Activated CD8-positive, alpha-beta T cell treated with anti-CD3 and anti-CD28 coated beads, Interleukin-2, amount 10 ng/mL, durations not matched to agents 7 days and 5 days (primary cell): ENCODE measurements around the gene MUC5B. TPM values are rescaled to one million over a fixed set of nuclear protein-coding genes. Genes with fewer than 3 reads are reported as not detected.

Experiments
- ATAC-seq: fragments of 150-1000 bp; cut with Tn5 transposase; one replicate; pipeline ENCODE4 v1.10.0; 2021; ENCODE audit warnings: moderate library complexity
- CTCF ChIA-PET: fragments of 350-600 bp; sonication (Branson Sonifier 250); formaldehyde crosslinking; loops from one replicate; lab custom pipeline; 2021; ENCODE audit warnings: antibody characterized with exemption; lab: Charles Lee
- POLR2A ChIA-PET: fragments of 350-600 bp; sonication (Branson Sonifier 250); formaldehyde crosslinking; loops from one replicate; lab custom pipeline; 2021; ENCODE audit warnings: antibody characterized with exemption; lab: Charles Lee
- DNase-seq: peaks from one replicate; pipeline ENCODE4 v3.0.0-alpha.2; 2020
- H3K27ac Mint-ChIP-seq: one replicate; pipeline ENCODE4 v1.8.0; 2021; ENCODE audit warnings: mild to moderate bottlenecking, mixed read lengths
- H3K27me3 Mint-ChIP-seq: one replicate; pipeline ENCODE4 v1.8.0; 2021; ENCODE audit warnings: low read depth, mixed read lengths
- H3K36me3 Mint-ChIP-seq: one replicate; pipeline ENCODE4 v1.8.0; 2021; ENCODE audit warnings: low read depth, mixed read lengths
- H3K4me1 Mint-ChIP-seq: one replicate; pipeline ENCODE4 v1.8.0; 2021; ENCODE audit warnings: low read depth, mixed read lengths
- H3K4me3 Mint-ChIP-seq: one replicate; pipeline ENCODE4 v1.8.0; 2021; ENCODE audit warnings: mild to moderate bottlenecking, mixed read lengths
- H3K9me3 Mint-ChIP-seq: one replicate; pipeline ENCODE4 v1.8.0; 2022; ENCODE audit warnings: mixed read lengths; ENCODE audit not compliant: insufficient read depth
- total RNA-seq, 2 experiments: library from RNA; stranded (reverse); gene quantifications; one replicate each; pipeline ENCODE4 v1.2.3, GENCODE V29; 2021

MUC5B gene
- total RNA-seq, 2 experiments from 2014 or later = not detected

GRCh38 chr11:1228921-1229451 lies 6.1 kb downstream of the MUC5B start:
- ChIA-PET CTCF (no interaction called here), POLR2A (no interaction called here)
- DNase-seq (no peak), ATAC-seq (no peak)
- no peaks in the 10 kb centered on the region for H3K27me3 Mint-ChIP-seq
- no peak overlapping the region for H3K27ac Mint-ChIP-seq
- no peaks in the 10 kb centered on the region for H3K4me1 Mint-ChIP-seq
- no peaks in the 10 kb centered on the region for H3K36me3 Mint-ChIP-seq
- no peaks in the 10 kb centered on the region for H3K9me3 Mint-ChIP-seq
- no peak overlapping the region for H3K4me3 Mint-ChIP-seq

GRCh38 chr11:1229471-1230120 lies 6.7 kb downstream of the MUC5B start:
- no peak for DNase-seq
- H3K27ac Mint-ChIP-seq = no peak overlapping the region
- ChIA-PET CTCF (no interaction called here), POLR2A (interaction anchor here (0.8 kb wide), 1 partner anchor 345 kb away, joined by 3 read pairs; no protein-coding TSS in a partner anchor)
- H3K36me3 Mint-ChIP-seq = no peaks in the 10 kb centered on the region
- no peaks in the 10 kb centered on the region for H3K9me3 Mint-ChIP-seq
- H3K4me3 Mint-ChIP-seq = no peak overlapping the region
- no peak for ATAC-seq
- H3K4me1 Mint-ChIP-seq = no peaks in the 10 kb centered on the region
- H3K27me3 Mint-ChIP-seq = no peaks in the 10 kb centered on the region

GRCh38 chr11:1230121-1230455 lies 7.2 kb downstream of the MUC5B start:
- H3K9me3 Mint-ChIP-seq = no peaks in the 10 kb centered on the region
- H3K36me3 Mint-ChIP-seq = no peaks in the 10 kb centered on the region
- no peak overlapping the region for H3K4me3 Mint-ChIP-seq
- no peaks in the 10 kb centered on the region for H3K27me3 Mint-ChIP-seq
- ATAC-seq (no peak), DNase-seq (no peak)
- H3K27ac Mint-ChIP-seq = no peak overlapping the region
- POLR2A ChIA-PET = interaction anchor here (0.8 kb wide), 1 partner anchor 345 kb away, joined by 3 read pairs; no protein-coding TSS in a partner anchor
- H3K4me1 Mint-ChIP-seq = no peaks in the 10 kb centered on the region
- CTCF ChIA-PET = no interaction called here

GRCh38 chr11:1230456-1231395 lies 7.9 kb downstream of the MUC5B start:
- Mint-ChIP-seq H3K9me3 (no peaks in the 10 kb centered on the region), H3K27me3 (no peaks in the 10 kb centered on the region), H3K27ac (no peak overlapping the region), H3K4me3 (no peak overlapping the region), H3K4me1 (no peaks in the 10 kb centered on the region), H3K36me3 (no peaks in the 10 kb centered on the region)
- no peak for DNase-seq
- ATAC-seq = no peak
- CTCF ChIA-PET = no interaction called here
- POLR2A ChIA-PET = no interaction called here

- no peak for ATAC-seq
- H3K4me1 Mint-ChIP-seq = no peaks in the 10 kb centered on the region
- no peak overlapping the region for H3K4me3 Mint-ChIP-seq
- ChIA-PET POLR2A (no interaction called here), CTCF (no interaction called here)
- H3K27ac Mint-ChIP-seq = no peak overlapping the region
- H3K9me3 Mint-ChIP-seq = no peaks in the 10 kb centered on the region
- no peak for DNase-seq
- no peaks in the 10 kb centered on the region for H3K27me3 Mint-ChIP-seq
- no peaks in the 10 kb centered on the region for H3K36me3 Mint-ChIP-seq
These were observed 8.6 kb downstream of the MUC5B start for GRCh38 chr11:1231396-1232020.

- Mint-ChIP-seq H3K36me3 (no peaks in the 10 kb centered on the region), H3K27ac (no peak overlapping the region), H3K4me1 (no peaks in the 10 kb centered on the region), H3K27me3 (no peaks in the 10 kb centered on the region), H3K4me3 (no peak overlapping the region), H3K9me3 (no peaks in the 10 kb centered on the region)
- CTCF ChIA-PET = no interaction called here
- ATAC-seq (no peak), DNase-seq (no peak)
- POLR2A ChIA-PET = no interaction called here
These were observed 9.4 kb downstream of the MUC5B start for GRCh38 chr11:1232021-1232882.

- no peak for ATAC-seq
- Mint-ChIP-seq H3K27ac (no peak overlapping the region), H3K27me3 (no peaks in the 10 kb centered on the region), H3K4me1 (no peaks in the 10 kb centered on the region), H3K4me3 (no peak overlapping the region), H3K36me3 (no peaks in the 10 kb centered on the region), H3K9me3 (no peaks in the 10 kb centered on the region)
- POLR2A ChIA-PET = no interaction called here
- CTCF ChIA-PET = no interaction called here
- DNase-seq = no peak
These were observed 10.0 kb downstream of the MUC5B start for GRCh38 chr11:1232883-1233321.

- Mint-ChIP-seq H3K36me3 (no peaks in the 10 kb centered on the region), H3K27me3 (no peaks in the 10 kb centered on the region), H3K27ac (no peak overlapping the region), H3K9me3 (no peaks in the 10 kb centered on the region), H3K4me1 (no peaks in the 10 kb centered on the region), H3K4me3 (no peak overlapping the region)
- POLR2A ChIA-PET = no interaction called here
- CTCF ChIA-PET = no interaction called here
- ATAC-seq = no peak
- no peak for DNase-seq
These were observed 10.6 kb downstream of the MUC5B start for GRCh38 chr11:1233351-1234053.

- DNase-seq = no peak
- Mint-ChIP-seq H3K27me3 (no peaks in the 10 kb centered on the region), H3K36me3 (no peaks in the 10 kb centered on the region), H3K9me3 (no peaks in the 10 kb centered on the region), H3K27ac (no peak overlapping the region), H3K4me1 (no peaks in the 10 kb centered on the region), H3K4me3 (no peak overlapping the region)
- ChIA-PET POLR2A (no interaction called here), CTCF (no interaction called here)
- ATAC-seq = no peak
These were observed 11.3 kb downstream of the MUC5B start for GRCh38 chr11:1234054-1234720.

- Mint-ChIP-seq H3K36me3 (no peaks in the 10 kb centered on the region), H3K27ac (no peak overlapping the region), H3K4me1 (no peaks in the 10 kb centered on the region), H3K4me3 (no peak overlapping the region), H3K27me3 (no peaks in the 10 kb centered on the region), H3K9me3 (no peaks in the 10 kb centered on the region)
- no peak for ATAC-seq
- ChIA-PET POLR2A (no interaction called here), CTCF (no interaction called here)
- no peak for DNase-seq
These were observed 12.0 kb downstream of the MUC5B start for GRCh38 chr11:1234771-1235305.
